ENCODE results near the gene RBPJL.
A peak's percentile ranks its signal among the peaks of the same experiment; 100 is the strongest.

The RBPJL gene

DNA sequence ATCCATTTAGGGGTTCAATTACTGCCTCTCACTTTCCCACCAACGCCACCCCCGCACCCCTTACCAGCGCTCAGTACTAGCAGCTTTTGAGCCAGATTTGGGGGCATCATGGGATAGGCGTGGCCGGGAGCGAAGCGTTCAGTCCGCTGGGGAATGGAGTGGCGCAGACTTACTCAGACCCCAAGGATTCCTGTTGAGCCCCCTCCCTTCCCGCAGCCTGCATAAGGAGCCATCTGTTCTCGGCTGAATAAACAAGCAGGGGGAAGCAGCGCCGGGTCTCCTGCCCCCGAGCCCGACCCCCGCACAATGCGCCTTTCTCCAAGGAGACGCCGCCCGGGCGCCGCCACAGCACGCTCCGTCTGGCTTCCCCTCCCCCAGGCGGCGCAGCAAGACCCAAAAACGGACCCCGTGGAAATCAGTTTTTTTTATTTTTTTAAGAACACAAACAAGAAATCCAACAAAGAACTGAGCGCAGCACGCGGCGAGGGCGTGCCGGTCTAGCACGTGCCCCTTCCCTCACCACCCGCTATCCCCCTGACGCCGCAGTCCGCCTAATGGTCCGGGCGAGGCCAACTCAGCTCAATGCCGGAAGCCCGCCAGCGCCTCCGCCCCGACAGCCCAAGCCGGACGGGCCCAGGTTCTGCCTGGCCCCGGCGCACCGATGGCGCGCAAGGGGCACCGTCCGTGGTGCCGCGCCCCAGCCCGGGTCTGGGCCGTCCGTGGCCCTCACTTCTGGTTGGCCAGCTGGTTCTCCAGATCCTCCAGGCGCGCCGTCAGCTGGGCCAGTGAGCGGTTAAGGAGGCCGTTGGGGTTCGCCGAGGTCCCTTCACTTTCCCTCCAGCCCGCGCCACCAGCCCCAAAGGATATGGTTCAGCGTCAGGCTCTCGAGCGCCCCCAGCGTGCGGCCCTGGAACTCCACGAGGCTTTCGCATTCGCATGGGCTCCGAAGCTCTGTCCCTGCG lies 13.3 kb upstream of the RBPJL start:
- DNase-seq = peak; percentile 72

DNA sequence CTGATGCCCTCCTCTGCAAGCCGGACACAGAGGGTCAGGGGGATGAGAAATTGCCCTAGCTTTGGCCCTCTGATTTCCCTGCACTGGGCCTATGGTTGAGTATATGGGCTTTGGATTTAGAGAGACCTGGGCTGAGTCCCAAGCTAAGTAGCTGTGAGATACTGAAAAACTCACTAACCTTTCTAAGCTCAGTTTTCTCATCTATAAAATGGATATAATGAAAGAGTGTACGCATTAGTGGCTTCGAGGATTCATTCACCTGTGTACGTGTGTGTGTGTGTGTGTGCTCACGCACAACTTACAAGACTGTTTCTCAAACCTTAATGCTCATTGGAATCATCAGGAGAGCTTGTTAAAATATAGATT lies 12.7 kb upstream of the RBPJL start:
- no peak for DNase-seq

DNA sequence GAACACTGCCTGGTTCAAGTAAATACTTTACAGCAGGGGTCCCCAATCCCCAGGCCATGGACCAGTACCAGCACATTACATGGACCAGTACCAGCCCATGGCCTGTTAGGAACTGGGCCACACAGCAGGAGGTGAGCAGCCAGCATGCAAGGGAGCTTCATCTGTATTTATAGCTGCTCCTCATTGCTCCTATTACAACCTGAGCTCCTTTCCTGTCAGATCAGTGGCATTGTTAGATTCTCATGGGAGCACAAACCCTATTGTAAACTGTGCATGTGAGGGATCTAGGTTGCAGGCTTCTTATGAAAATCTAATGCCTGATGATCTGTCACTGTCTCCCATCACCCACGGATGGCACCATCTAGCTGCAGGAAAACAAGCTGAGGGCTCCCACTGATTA lies 12.0 kb upstream of the RBPJL start:
- no peak for DNase-seq

DNA sequence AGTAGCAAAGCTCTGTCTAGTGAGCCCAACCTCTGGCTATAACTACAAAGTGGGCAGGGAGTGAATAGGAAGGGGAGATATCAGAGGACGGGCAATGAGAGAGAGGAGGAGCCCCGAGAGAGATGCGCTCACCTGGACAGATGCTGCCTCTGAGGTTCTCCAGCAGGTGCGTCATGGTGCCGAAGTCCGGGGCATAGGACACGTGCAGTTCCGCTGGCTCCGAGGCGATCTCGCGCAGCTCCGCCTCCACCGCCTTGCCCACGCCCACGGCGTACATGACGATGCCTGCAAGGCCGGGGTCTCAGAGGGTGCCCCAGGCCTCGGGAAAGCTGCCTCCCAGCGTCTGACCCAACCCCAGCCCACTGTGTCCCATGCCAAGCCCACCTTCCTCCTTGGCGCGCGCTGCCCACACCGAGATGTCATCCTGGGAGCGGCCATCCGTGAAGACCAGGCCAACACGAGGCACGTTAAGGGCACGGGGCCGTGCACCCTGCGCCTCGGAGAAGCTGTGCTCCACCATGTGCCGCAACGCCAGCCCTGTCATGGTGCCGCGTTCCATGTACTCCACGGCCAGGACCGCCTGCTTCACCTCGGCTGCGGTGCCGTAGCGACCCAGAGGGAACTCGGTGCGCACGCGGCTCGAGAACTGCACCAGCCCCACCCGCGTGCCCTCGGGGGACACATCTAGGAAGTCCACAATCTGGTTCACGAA lies 8.7 kb upstream of the RBPJL start:
- no peak for DNase-seq

DNA sequence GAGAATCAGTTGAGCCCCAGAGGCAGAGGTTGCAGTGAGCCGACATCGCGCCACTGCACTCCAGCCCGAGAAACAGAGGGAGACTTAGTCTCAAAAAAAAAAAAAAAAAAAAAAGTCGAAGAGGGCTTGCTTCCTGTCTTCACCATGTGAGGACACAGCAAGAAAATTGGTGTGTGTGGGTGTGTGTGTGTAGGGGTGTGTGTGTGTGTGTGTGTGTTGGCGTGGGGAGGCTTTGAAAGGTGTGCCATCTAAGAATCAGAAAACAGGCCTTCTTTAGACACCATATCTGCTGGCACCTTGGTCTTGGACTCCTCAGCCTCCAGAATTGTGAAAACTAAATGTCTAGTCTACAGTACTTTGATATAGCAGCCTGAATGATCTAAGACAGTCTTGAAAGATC lies 6.9 kb upstream of the RBPJL start:
- DNase-seq = no peak

DNA sequence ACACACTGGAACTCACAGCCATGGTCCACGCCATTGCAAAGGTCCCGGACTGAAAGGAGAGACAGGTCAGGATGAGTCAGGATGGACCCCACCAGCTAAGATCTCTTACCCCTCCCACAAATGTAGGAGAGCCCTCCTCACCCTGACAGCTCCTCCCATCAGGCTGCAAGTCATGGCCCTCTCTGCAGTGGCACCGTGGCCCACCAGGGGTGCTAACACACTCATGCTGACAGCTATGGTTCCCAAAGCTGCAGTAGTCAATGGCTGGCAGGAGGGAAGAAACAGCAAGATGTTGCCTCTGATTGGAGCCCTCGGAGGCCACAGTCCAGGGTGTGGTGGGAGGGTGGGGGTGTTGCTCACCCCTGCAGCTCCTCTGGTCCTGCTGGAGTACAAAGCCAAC lies 5.7 kb upstream of the RBPJL start:
- peak; percentile 27 for DNase-seq

DNA sequence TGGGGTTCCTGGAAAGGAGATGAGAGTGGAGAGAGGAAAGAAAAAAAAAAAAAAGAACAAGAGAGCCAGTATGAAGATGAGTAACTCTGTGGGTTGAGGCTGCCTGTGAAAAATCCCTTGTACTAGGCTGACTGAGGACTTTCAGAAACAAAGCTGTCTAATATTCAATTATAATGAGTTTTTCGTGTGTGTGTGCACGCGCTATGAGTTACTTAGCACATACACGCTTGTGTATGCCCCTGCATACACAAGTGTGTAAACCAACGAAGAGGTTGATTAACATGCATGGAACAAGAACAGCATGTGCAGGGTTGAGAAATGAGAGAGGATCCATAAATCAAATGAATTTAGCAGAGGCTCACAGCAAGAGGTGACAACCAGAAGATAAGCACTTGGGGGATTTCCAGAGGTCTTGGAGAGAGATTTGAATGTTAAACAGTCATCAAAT lies 4.8 kb upstream of the RBPJL start:
- DNase-seq = no peak

DNA sequence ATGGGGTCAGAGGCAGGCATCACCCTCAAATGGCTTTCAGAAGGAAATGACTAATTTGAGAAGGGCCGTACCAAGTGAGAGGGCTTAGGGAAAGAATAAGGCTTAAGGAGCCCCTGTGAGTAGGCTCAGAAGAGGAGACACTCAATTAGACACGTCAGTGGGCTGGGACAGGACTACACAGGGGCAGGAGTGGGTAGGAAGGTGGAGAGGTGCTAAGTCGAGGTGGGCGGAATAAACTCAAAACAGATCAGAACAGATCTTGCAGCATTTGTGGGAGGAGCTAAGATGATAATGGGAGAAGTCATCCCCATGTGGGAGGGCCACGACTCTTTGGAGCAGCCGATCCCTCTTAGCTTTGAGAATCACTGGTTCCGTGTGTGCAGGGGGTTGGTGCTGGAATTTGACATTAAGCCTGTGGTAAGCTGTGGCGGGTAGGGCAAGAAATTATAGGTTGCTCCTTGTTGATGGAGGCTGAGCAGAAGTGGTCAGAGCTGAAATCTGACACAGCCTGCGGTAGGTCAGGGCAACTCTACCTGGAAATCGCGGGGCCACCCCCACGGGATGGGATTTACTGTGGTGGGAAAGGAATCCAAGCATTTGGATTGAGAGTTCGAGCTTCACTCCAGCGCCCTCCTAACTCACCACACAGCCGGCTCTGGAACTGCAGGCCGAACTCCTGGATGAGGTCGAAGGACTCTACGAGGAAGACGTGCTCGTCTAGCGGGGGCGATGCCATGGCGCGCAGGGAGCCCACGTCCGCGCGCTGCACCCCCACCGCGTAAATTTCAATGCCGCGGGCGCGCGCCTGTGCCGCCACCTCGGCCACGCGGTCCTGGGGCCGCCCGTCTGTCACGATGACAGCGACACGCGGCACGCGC lies 2.8 kb upstream of the RBPJL start:
- no peak for DNase-seq

DNA sequence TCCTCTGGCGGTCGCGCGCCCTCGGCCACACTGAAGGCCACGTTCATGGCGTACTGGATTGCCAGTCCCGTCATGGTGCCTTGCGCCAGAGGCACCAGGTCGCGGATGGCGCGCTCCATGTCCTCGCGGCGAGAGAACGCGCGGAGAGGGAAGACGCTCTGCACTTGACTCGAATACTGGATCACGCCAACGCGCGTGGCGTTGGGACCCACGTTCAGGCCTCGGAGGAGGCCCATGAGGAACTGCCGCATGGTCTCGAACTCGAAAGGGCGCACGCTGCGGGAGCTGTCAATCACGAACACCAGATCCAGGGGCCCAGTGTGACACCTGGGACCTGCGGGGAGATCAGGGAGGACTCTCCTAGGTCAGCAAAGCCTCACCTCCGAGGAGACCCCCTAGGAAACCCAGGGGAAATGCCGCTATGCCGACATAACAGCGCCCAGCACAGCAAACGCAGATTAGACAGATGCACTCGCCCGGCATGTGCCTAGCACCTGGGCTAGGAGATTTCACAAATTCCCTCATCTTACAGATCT lies 2.1 kb upstream of the RBPJL start:
- DNase-seq = no peak

DNA sequence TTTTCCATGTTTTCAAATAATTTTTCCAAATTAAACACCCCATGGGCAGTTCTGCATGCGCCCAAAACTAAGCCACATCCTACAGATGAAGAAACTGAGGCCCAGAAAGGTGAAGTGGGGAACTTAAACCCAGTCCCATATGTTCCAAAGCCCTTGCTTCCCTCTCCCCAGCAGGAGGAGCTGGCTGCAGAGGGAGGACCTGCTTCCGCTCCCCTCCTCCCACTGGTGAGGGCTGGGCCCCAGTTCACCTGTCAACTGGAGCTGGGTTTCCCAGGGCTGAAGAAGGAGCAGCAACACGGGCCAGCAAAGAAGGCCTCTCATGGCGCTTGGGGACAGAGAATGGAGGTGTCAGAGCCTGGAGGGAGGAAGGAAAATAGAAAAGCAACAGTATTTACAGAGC lies 1.4 kb upstream of the RBPJL start:
- no peak for DNase-seq

DNA sequence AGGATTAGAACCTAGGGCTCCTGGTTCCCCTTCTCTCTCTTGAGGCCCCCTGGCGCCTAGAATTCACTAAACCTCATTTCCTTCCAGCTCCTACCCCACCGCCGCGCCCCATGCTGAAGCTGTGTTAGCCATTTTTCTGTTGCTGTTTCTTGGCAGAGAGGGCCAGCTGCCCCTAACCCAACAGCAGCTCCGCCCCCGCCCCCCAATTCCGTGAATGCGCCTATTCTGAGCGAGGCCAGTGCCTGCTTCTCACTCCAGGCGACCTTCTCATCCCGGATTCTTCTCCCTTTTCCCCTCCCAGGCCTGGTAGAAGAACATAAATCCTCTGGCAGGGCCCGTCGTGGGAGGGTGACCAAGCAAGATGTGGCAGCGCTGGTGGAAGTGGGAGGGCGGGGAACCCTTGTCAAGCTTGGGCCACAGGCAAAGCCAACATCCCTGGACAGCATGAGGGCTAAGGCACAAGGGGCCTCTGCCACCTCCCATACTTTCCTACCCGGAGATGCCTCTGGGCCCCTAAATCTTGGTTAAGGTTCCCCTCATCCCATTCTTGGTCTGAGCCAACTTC lies 518 bp downstream of the RBPJL start:
- DNase-seq = no peak

DNA sequence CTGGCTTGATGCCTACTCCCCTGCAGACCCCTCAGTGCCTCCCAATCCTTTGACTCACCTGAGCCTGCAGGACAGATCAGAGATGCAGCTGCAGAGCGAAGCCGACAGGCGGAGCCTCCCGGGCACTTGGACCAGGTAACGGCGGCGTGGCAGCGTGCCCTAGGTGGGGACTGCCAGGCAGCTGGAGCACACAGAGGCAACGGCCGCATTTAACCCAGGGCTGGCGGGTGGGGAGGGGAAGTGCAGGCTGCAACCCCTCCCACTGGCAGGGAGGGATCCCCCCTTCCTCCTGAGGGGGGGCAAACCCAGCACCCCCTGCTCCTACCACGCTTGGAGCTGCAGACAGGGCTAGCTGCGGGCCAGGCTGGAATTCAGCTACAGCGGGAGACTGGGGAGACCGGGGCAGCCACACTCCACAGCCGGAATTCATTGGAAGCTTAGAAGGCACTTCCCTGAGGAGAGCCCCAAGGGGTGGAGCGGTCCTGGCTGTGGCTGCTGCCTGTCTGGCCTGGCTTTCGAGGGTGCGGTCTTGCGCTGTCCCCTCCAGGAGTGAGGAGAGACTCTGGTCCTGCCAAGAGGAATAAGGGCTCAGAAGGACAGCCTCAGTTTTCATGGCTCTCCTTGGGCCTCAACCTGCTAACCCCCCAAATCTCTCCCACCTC lies 1.6 kb downstream of the RBPJL start, which contains the start of gene MATN4:
MATN4 (minus strand) TSS at position 183 of the 662 bp plus-strand sequence. CDS start 2,717 bp downstream, outside the sequence.
- peak; percentile 6 for DNase-seq

DNA sequence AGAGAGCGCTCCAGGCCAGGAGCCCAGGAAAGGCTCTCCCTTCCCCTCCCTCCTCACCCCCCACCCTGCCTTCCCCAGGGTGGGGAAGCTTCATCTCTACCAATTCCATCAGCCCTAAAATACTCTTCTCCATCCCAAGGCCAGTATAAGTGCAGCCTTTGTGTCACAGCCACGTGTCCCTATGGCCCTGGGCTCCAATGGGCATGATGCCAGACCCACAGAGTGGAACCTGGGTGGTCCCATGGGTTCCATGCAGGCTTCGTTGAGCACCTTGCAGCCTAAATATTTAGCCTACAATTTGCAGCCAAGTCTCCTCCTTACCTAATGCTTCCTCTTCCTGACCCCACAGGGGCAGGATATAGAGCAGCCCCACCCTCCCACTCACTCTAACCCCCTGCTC lies 2.4 kb downstream of the RBPJL start:
- no peak for DNase-seq

DNA sequence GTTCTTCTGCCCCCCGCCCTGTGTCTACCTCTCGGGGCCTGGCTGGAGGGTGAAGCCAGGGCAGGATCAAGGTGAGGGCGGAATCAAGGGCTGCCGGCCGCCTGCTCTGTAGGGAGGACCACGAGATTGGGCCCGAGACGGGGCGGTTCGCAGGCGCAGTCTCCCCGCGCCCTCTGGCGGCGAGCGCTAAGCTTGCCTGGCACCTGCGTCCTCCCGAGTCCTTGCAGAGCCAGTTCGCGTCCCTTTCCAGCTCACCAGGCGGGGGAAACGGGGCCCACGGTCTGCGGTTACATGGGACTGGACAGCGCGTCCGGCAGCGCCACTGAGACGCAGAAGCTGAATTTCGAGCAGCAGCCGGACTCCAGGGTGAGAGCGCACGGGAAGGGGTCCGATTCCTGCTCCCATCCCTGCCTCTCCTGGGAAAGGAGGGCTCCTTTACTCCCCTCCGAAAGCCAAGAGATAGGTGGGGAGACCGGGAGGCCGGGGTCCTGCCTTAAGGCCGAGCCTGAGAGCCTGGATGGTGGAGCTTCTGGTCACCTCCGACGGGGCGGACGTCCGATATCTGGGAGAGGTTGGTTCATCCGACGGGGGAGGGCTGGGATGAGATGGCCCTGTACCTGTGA lies 5.1 kb downstream of the RBPJL start:
- DNase-seq = peak; percentile 43

DNA sequence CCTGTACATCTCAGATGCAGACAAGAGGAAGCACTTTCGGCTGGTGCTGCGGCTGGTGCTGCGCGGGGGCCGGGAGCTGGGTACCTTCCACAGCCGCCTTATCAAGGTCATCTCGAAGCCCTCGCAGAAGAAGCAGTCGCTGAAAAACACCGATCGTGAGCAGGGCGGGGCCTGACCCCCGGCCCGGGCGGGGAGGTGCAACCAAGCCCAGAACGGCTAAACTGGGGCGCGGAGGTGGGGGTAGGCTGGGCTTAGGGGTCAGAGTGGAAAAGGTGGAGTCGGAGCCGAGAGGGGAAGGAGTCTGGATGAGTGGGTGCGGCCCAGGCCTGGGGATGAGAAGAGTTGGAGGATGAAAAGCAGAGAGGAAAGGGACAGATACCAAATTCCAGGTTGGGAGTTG lies 5.6 kb downstream of the RBPJL start:
- no peak for DNase-seq

DNA sequence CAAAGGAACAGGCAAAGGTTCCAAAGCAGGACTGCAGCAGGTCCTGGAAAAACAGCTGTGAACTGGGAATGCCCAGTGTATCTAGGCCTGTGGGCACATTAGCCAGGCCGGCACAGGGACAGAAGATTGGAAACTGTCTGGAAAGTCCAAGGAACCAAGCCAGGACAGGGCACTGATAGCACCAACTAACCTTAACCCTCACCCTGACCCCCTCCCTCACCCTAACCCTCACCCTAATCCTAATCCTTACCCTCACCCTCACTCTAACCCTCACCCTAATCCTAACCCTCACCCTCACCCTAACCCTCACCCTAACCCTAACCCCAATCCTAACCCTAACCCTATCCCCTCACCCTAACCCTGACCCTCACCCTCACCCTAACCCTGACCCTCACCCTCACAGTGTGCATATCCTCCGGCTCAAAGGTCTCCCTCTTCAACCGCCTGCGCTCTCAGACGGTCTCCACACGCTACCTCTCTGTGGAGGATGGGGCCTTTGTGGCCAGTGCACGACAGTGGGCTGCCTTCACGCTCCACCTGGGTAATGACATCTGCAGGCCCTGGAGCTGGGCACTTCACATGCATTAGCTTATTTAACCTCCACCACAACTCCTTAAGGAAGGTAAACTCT lies 6.5 kb downstream of the RBPJL start:
- no peak for DNase-seq

DNA sequence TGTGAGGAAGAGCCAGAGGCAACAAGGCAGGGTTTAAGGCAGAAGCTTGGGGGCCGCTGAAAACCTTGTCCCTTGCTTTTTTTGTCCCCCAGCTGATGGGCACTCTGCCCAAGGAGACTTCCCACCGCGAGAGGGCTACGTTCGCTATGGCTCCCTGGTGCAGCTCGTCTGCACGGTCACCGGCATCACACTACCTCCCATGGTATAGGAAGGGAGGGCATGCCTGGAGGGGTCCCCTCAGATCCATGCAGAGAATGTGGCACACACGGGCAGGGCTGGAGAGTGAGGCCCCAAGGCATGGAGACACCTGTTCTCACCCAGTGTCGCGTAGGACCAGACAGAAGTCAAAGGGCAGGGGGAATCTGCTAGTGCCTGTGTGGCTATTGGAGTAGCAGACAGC lies 7.3 kb downstream of the RBPJL start:
- no peak for DNase-seq

DNA sequence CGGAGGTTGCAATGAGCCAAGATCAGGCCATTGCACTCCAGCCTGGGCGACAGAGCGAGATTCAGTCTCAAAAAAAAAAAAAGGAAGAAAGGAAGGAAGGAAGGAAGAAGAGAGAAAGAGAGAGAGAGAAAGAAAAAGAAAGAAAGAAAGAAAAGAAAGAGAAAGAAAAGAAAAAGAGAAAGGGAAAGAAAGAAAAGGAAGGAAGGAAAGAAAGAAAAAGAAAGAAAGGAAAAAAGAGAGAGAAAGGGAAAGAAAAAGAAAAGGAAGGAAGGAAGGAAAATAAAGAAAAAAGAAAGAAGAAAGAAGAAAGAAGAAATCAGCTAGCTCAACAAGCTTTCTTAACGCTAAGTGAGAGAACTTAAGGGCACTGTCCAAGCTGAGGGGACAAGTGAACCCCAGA lies 9.0 kb downstream of the RBPJL start:
- no peak for DNase-seq

DNA sequence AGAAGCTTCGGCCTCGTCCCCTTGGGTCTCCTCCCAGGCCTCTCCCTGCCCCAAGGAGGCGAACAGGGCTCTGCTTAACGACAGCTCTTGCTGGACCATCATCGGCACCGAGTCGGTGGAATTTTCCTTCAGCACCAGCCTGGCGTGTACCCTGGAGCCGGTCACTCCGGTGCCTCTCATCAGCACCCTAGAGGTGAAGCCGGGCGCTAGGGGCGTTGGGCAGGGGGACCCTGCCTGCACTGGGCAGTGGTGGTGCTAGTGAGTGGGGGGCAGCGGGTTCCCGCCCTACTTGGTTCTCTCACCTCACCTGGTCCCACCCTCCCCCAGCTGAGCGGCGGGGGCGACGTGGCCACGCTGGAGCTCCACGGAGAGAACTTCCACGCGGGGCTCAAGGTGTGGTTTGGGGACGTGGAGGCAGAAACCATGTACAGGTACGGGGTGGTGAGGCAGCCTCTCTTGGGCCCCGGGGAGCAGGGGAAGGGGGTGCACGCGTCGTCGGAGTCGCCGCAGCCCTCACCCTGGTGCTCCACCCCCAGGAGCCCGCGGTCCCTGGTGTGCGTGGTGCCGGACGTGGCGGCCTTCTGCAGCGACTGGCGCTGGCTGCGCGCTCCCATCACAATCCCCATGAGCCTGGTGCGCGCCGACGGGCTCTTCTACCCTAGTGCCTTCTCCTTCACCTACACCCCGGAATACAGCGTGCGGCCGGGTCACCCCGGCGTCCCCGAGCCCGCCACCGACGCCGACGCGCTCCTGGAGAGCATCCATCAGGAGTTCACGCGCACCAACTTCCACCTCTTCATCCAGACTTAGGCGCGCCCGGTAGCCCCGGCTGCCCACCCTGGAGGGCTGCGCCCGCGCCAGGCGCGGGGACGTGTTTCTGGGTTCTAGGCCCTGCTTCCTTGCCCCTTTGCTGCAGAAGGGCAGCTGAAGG lies 9.8 kb downstream of the RBPJL start:
- DNase-seq = no peak

Measured in fibroblast of skin of scalp (primary cell).